ENCODE data around the gene AKR1E2. TPM values are rescaled to one million over a fixed set of nuclear protein-coding genes. Genes with fewer than 3 reads are reported as not detected.

The AKR1E2 gene
- total RNA-seq, 1 donor from 2014 or later = 6.2 TPM

- Mint-ChIP-seq H3K4me3 (ENCODE audit: unreplicated experiment) (no peak overlapping the region), H3K36me3 (ENCODE audit: low read depth, unreplicated experiment) (no peaks in the 10 kb centered on the region), H3K27me3 (ENCODE audit: unreplicated experiment) (no peaks in the 10 kb centered on the region), H3K9me3 (ENCODE audit: unreplicated experiment) (no peaks in the 10 kb centered on the region), H3K4me1 (ENCODE audit: unreplicated experiment) (no peaks in the 10 kb centered on the region), H3K27ac (ENCODE audit: unreplicated experiment) (no peak overlapping the region)
- DNase-seq (ENCODE audit: low spot score) = no peak
- TF ChIP-seq CTCF (IDR thresholded peaks at IDR 0.05; ENCODE audit: unreplicated experiment) = no peak
These were observed 59.2 kb downstream of the AKR1E2 start for GRCh38 chr10:4885162-4885561.

- DNase-seq (ENCODE audit: low spot score) = no peak
- no peak overlapping the region for H3K4me3 Mint-ChIP-seq (ENCODE audit: unreplicated experiment)
- H3K9me3 Mint-ChIP-seq (ENCODE audit: unreplicated experiment) = no peaks in the 10 kb centered on the region
- H3K36me3 Mint-ChIP-seq (ENCODE audit: low read depth, unreplicated experiment) = no peaks in the 10 kb centered on the region
- no peaks in the 10 kb centered on the region for H3K27me3 Mint-ChIP-seq (ENCODE audit: unreplicated experiment)
- no peak overlapping the region for H3K27ac Mint-ChIP-seq (ENCODE audit: unreplicated experiment)
- TF ChIP-seq CTCF (IDR thresholded peaks at IDR 0.05; ENCODE audit: unreplicated experiment) = no peak
- no peaks in the 10 kb centered on the region for H3K4me1 Mint-ChIP-seq (ENCODE audit: unreplicated experiment)
These were observed 61.5 kb downstream of the AKR1E2 start for GRCh38 chr10:4887501-4887900.

- no peaks in the 10 kb centered on the region for H3K4me1 Mint-ChIP-seq (ENCODE audit: unreplicated experiment)
- DNase-seq (ENCODE audit: low spot score) = no peak
- no peak overlapping the region for H3K4me3 Mint-ChIP-seq (ENCODE audit: unreplicated experiment)
- no peak for TF ChIP-seq CTCF (IDR thresholded peaks at IDR 0.05; ENCODE audit: unreplicated experiment)
- H3K27ac Mint-ChIP-seq (ENCODE audit: unreplicated experiment) = no peak overlapping the region
- H3K27me3 Mint-ChIP-seq (ENCODE audit: unreplicated experiment) = no peaks in the 10 kb centered on the region
- H3K36me3 Mint-ChIP-seq (ENCODE audit: low read depth, unreplicated experiment) = no peaks in the 10 kb centered on the region
- H3K9me3 Mint-ChIP-seq (ENCODE audit: unreplicated experiment) = no peaks in the 10 kb centered on the region
These were observed 62.2 kb downstream of the AKR1E2 start for GRCh38 chr10:4888236-4888635.

- no peak for DNase-seq (ENCODE audit: low spot score)
- H3K27ac Mint-ChIP-seq (ENCODE audit: unreplicated experiment) = no peak overlapping the region
- H3K4me1 Mint-ChIP-seq (ENCODE audit: unreplicated experiment) = no peaks in the 10 kb centered on the region
- no peaks in the 10 kb centered on the region for H3K27me3 Mint-ChIP-seq (ENCODE audit: unreplicated experiment)
- no peaks in the 10 kb centered on the region for H3K9me3 Mint-ChIP-seq (ENCODE audit: unreplicated experiment)
- H3K36me3 Mint-ChIP-seq (ENCODE audit: low read depth, unreplicated experiment) = no peaks in the 10 kb centered on the region
- no peak for TF ChIP-seq CTCF (IDR thresholded peaks at IDR 0.05; ENCODE audit: unreplicated experiment)
- H3K4me3 Mint-ChIP-seq (ENCODE audit: unreplicated experiment) = no peak overlapping the region
These were observed 64.0 kb downstream of the AKR1E2 start for GRCh38 chr10:4889959-4890358.

GRCh38 chr10:4892681-4893080, 66.7 kb downstream of the AKR1E2 start:
- no peaks in the 10 kb centered on the region for H3K4me1 Mint-ChIP-seq (ENCODE audit: unreplicated experiment)
- DNase-seq (ENCODE audit: low spot score) = no peak
- H3K27ac Mint-ChIP-seq (ENCODE audit: unreplicated experiment) = no peak overlapping the region
- H3K9me3 Mint-ChIP-seq (ENCODE audit: unreplicated experiment) = no peaks in the 10 kb centered on the region
- no peaks in the 10 kb centered on the region for H3K36me3 Mint-ChIP-seq (ENCODE audit: low read depth, unreplicated experiment)
- H3K27me3 Mint-ChIP-seq (ENCODE audit: unreplicated experiment) = no peaks in the 10 kb centered on the region
- TF ChIP-seq CTCF (IDR thresholded peaks at IDR 0.05; ENCODE audit: unreplicated experiment) = no peak
- no peak overlapping the region for H3K4me3 Mint-ChIP-seq (ENCODE audit: unreplicated experiment)
